H1 (cell line): ENCODE data around the gene KCNIP3.

ENCODE experiments used
- BRCA1 ChIP-seq: IDR thresholded peaks from 2 replicates; pipeline ENCODE4 v1.6.1; 2012; ENCODE audit warnings: low read depth, low read length, improper control_type of control experiment
- CBX5 ChIP-seq: fragments of 300-800, 300-1000 bp; sonication (generic); IDR thresholded peaks from 2 replicates; pipeline ENCODE4 v1.7.1; 2016; ENCODE audit warnings: antibody characterized with exemption, low read length, low read depth
- FOSL1 ChIP-seq: IDR thresholded peaks from 2 replicates; pipeline ENCODE4 v1.6.1; 2011; ENCODE audit warnings: mild to moderate bottlenecking, low read depth, low read length, moderate library complexity; ENCODE audit not compliant: insufficient read depth
- JUND ChIP-seq: IDR thresholded peaks from 2 replicates; pipeline ENCODE4 v1.6.1; 2011; ENCODE audit warnings: mild to moderate bottlenecking, improper control_type of control experiment, low read length
- NRF1 ChIP-seq: IDR thresholded peaks from 2 replicates; pipeline ENCODE4 v1.6.1; 2011; ENCODE audit warnings: mild to moderate bottlenecking, low read depth, low read length, improper control_type of control experiment
- POLR2A ChIP-seq, 2 experiments: IDR thresholded peaks; 1 replicate in 1 of 2; 2 replicates in 1 of 2; pipeline ENCODE4 v1.6.1; 2011; ENCODE audit warnings: low read depth in 2 of 2, low read length in 2 of 2, mild to moderate bottlenecking in 2 of 2; ENCODE audit errors: control extremely low read depth in 1 of 2
- RFX5 ChIP-seq: IDR thresholded peaks from 2 replicates; pipeline ENCODE4 v1.6.1; 2011; ENCODE audit warnings: low read depth, low read length, improper control_type of control experiment, borderline replicate concordance
- RXRA ChIP-seq: IDR thresholded peaks from 2 replicates; pipeline ENCODE4 v1.6.1; 2011; ENCODE audit warnings: low read depth, mild to moderate bottlenecking, low read length, moderate library complexity; ENCODE audit not compliant: insufficient read depth
- SUZ12 ChIP-seq: fragments of 200-600 bp; sonication (generic); IDR thresholded peaks from 2 replicates; pipeline ENCODE4 v1.6.1; 2012; ENCODE audit warnings: mild to moderate bottlenecking, inconsistent platforms, low read length, moderate library complexity, mixed read lengths
- TAF1 ChIP-seq: IDR thresholded peaks from 2 replicates; pipeline ENCODE4 v1.6.1; 2011; ENCODE audit warnings: mild to moderate bottlenecking, low read depth, low read length
- TF ChIP-seq, protein P1 (sequence below): IDR thresholded peaks from 2 replicates; pipeline ENCODE4 v1.6.1; 2012; ENCODE audit warnings: inconsistent platforms
- TF ChIP-seq, protein P2 (sequence below), 3 experiments: IDR thresholded peaks; 1 replicate in 2 of 3; 2 replicates in 1 of 3; pipeline versions ENCODE4 v1.5.1 to v1.6.1; 2011; ENCODE audit warnings: low read length in 3 of 3, mild to moderate bottlenecking in 3 of 3, inconsistent platforms in 2 of 3, low read depth in 1 of 3, moderate library complexity in 1 of 3; ENCODE audit not compliant: insufficient read depth in 1 of 3; ENCODE audit errors: control extremely low read depth in 1 of 3

DNA sequence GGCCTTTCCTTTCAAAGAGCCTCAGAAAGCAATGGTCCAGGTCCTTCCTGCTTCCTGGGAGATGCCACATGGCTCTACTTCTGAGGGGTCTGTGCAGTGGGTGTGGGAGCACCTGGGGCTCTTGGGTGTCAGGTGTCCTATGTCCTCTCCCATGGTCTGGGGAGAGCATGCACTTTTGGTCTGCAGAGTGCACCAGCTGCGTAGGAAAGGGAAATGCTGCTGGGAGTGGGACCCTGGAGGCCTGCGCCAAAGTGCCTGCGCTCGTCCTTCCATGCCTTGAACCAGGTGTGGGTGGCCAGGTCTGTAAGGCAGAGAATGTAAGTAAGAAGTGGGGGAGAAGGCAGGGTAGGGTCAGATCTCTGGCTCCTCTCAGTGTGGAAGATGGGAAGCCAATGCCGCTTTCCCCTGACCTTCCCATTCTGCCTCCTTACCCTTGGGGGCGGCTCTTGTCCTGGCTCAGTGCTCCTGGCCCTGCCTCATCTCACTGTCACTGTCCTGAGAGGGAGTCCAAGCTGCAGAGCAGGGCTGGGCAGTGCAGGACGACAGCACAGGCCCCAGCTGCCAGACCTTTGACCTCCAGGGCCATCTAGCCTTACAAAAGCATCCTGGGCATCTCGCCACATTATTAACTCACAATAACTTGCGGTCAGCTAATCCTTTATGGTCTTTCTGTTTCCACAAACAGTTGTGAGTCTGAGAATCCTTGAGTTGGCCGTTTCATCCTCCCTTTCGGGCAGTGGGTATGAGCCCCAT, 29.5 kb upstream of the KCNIP3 start:
- TF ChIP-seq, protein P1, sequence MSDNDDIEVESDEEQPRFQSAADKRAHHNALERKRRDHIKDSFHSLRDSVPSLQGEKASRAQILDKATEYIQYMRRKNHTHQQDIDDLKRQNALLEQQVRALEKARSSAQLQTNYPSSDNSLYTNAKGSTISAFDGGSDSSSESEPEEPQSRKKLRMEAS: no peak
- TF ChIP-seq BRCA1: no peak
- no peak for TF ChIP-seq CBX5
- TF ChIP-seq, protein P2, sequence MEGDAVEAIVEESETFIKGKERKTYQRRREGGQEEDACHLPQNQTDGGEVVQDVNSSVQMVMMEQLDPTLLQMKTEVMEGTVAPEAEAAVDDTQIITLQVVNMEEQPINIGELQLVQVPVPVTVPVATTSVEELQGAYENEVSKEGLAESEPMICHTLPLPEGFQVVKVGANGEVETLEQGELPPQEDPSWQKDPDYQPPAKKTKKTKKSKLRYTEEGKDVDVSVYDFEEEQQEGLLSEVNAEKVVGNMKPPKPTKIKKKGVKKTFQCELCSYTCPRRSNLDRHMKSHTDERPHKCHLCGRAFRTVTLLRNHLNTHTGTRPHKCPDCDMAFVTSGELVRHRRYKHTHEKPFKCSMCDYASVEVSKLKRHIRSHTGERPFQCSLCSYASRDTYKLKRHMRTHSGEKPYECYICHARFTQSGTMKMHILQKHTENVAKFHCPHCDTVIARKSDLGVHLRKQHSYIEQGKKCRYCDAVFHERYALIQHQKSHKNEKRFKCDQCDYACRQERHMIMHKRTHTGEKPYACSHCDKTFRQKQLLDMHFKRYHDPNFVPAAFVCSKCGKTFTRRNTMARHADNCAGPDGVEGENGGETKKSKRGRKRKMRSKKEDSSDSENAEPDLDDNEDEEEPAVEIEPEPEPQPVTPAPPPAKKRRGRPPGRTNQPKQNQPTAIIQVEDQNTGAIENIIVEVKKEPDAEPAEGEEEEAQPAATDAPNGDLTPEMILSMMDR (IDR thresholded peaks at IDR 0.05; ENCODE audit: control extremely low read depth in 1 of 3, insufficient read depth in 1 of 3, low read depth in 1 of 3, low read length in 3 of 3): no peak
- TF ChIP-seq FOSL1: no peak
- TF ChIP-seq RXRA: no peak
- no peak for TF ChIP-seq TAF1
- no peak for TF ChIP-seq SUZ12
- TF ChIP-seq POLR2A (IDR thresholded peaks at IDR 0.05; ENCODE audit: control extremely low read depth in 1 of 2, low read depth in 2 of 2, low read length in 2 of 2): no peak
- no peak for TF ChIP-seq NRF1
- no peak for TF ChIP-seq RFX5
- no peak for TF ChIP-seq JUND
